Astrocyte (in vitro differentiated cells and primary cell): ENCODE measurements around the gene WNT7B. TPM values are rescaled to one million over a fixed set of nuclear protein-coding genes. Genes with fewer than 3 reads are reported as not detected.
A peak's percentile ranks its signal among the peaks of the same experiment; 100 is the strongest.

Experiments used
- DNase-seq: peaks from one replicate; pipeline ENCODE4 v3.0.0-alpha.2; 2010; ENCODE audit warnings: low read depth
- FAIRE-seq: peaks from 2 replicates; lab custom pipeline; 2011; peaks lifted over from hg19 to GRCh38; lab: Jason Lieb, UNC
- H2AFZ ChIP-seq: 2 replicates; pipeline ENCODE4 v1.6.0; 2012; ENCODE audit warnings: low read depth, low read length, inconsistent platforms
- H3K27ac ChIP-seq: 2 replicates; pipeline ENCODE4 v1.5.1; 2011; ENCODE audit warnings: low read depth, low read length, inconsistent platforms
- H3K27me3 ChIP-seq: 2 replicates; pipeline ENCODE4 v1.6.0; 2011; ENCODE audit warnings: low read length, inconsistent platforms; ENCODE audit not compliant: insufficient read depth
- H3K36me3 ChIP-seq: 2 replicates; pipeline ENCODE4 v1.5.1; 2011; ENCODE audit warnings: low read length, inconsistent platforms; ENCODE audit not compliant: insufficient read depth
- H3K4me1 ChIP-seq: 2 replicates; pipeline ENCODE4 v1.5.1; 2011; ENCODE audit warnings: low read length, inconsistent platforms; ENCODE audit not compliant: insufficient read depth
- H3K4me2 ChIP-seq: 2 replicates; pipeline ENCODE4 v1.6.0; 2012; ENCODE audit warnings: low read length, inconsistent platforms
- H3K4me3 ChIP-seq: 2 replicates; pipeline ENCODE4 v1.5.1; 2011; ENCODE audit warnings: low read depth, mild to moderate bottlenecking, low read length, inconsistent platforms; ENCODE audit not compliant: insufficient read depth
- H3K79me2 ChIP-seq: 2 replicates; pipeline ENCODE4 v1.6.0; 2012; ENCODE audit warnings: mild to moderate bottlenecking, low read length, inconsistent platforms; ENCODE audit not compliant: insufficient read depth
- H3K9ac ChIP-seq: 2 replicates; pipeline ENCODE4 v1.6.0; 2012; ENCODE audit warnings: mild to moderate bottlenecking, low read length, inconsistent platforms
- H3K9me3 ChIP-seq: 2 replicates; pipeline ENCODE4 v1.5.1; 2012; ENCODE audit warnings: low read depth, mild to moderate bottlenecking, low read length, inconsistent platforms; ENCODE audit not compliant: insufficient read depth
- H4K20me1 ChIP-seq: 2 replicates; pipeline ENCODE4 v1.6.0; 2012; ENCODE audit warnings: low read length, inconsistent platforms; ENCODE audit not compliant: insufficient read depth
- H3K27ac Mint-ChIP-seq: one replicate; pipeline ENCODE4 v1.8.0; 2021; ENCODE audit warnings: mild to moderate bottlenecking, mixed read lengths; ENCODE audit not compliant: unreplicated experiment
- H3K27me3 Mint-ChIP-seq: one replicate; pipeline ENCODE4 v1.8.0; 2021; ENCODE audit warnings: low read depth, mixed read lengths; ENCODE audit not compliant: unreplicated experiment
- H3K36me3 Mint-ChIP-seq: one replicate; pipeline ENCODE4 v1.8.0; 2021; ENCODE audit warnings: low read depth, mixed read lengths; ENCODE audit not compliant: unreplicated experiment
- H3K4me1 Mint-ChIP-seq: one replicate; pipeline ENCODE4 v1.8.0; 2021; ENCODE audit warnings: low read depth, mixed read lengths; ENCODE audit not compliant: unreplicated experiment
- H3K4me3 Mint-ChIP-seq: one replicate; pipeline ENCODE4 v1.8.0; 2021; ENCODE audit warnings: mild to moderate bottlenecking, moderate library complexity, mixed read lengths; ENCODE audit not compliant: unreplicated experiment
- H3K9me3 Mint-ChIP-seq: one replicate; pipeline ENCODE4 v1.8.0; 2021; ENCODE audit warnings: mild to moderate bottlenecking, mixed read lengths; ENCODE audit not compliant: unreplicated experiment
- EZH2 ChIP-seq: IDR thresholded peaks from 2 replicates; pipeline ENCODE4 v1.6.1; 2012; ENCODE audit warnings: mild to moderate bottlenecking, low read length, inconsistent platforms; ENCODE audit not compliant: insufficient read depth
- total RNA-seq: library from RNA; stranded (reverse); gene quantifications from 2 replicates; pipeline ENCODE4 v1.2.1, GENCODE V29; 2021
- TF ChIP-seq, protein P1 (sequence below): IDR thresholded peaks from 2 replicates; pipeline ENCODE4 v1.5.1; 2011; ENCODE audit warnings: low read depth, mild to moderate bottlenecking, inconsistent platforms, low read length, moderate library complexity; ENCODE audit not compliant: insufficient read depth

The WNT7B gene
- total RNA-seq, 1 donor from 2014 or later = 1.7 TPM

DNA sequence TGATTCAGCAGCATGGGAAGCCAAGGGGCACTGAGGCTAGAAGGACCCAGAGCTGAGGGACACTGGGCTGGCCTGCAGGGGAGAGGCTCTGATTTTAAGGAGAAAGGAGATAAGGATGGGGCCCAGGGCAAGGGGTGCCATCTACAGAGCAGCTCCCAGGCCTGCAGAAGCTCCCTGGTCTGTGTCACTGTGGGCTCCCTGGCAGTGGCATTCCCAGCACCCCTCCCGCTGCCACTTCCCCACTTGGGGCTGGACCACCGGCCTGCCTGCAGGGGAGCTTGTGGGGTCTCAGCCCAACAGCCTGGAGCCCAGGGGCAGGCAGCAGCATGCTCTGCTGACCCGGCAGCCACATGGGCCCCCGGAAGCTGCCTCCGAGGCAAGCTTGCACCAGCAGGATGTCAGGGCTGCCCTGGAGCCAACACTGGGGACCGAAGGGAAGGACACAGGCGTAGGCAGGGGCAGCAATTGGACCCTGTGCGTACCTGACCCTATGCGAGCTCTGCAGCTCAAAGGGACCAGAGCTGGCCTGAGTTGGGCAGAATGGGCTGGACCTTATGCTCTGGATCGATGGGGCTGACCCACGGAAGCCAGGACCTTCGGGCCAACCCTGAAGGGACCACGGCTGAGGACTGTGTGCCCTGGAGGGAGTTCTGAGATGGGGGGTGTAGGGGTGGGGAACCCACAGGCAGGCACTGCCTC lies 35.4 kb upstream of the WNT7B start:
- Histone ChIP-seq H3K27me3 (no peaks in the 10 kb centered on the region), H3K9ac (peak overlapping the region; percentile 90), H3K9me3 (peaks cover 6% of the 10 kb centered on the region), H3K4me3 (no peak overlapping the region), H3K79me2 (peaks cover 14% of the 10 kb centered on the region), H3K4me2 (peak overlapping the region; percentile 72), H2AFZ (peak overlapping the region; percentile 49), H3K36me3 (no peaks in the 10 kb centered on the region), H4K20me1 (no peaks in the 10 kb centered on the region), H3K27ac (peak overlapping the region; percentile 98), H3K4me1 (peaks cover 59% of the 10 kb centered on the region)
- no peak overlapping the region for H3K27ac Mint-ChIP-seq
- H3K9me3 Mint-ChIP-seq = peaks cover 7% of the 10 kb centered on the region
- DNase-seq = no peak
- H3K4me3 Mint-ChIP-seq = no peak overlapping the region
- FAIRE-seq = no peak
- H3K27me3 Mint-ChIP-seq = no peaks in the 10 kb centered on the region
- TF ChIP-seq, protein P1, sequence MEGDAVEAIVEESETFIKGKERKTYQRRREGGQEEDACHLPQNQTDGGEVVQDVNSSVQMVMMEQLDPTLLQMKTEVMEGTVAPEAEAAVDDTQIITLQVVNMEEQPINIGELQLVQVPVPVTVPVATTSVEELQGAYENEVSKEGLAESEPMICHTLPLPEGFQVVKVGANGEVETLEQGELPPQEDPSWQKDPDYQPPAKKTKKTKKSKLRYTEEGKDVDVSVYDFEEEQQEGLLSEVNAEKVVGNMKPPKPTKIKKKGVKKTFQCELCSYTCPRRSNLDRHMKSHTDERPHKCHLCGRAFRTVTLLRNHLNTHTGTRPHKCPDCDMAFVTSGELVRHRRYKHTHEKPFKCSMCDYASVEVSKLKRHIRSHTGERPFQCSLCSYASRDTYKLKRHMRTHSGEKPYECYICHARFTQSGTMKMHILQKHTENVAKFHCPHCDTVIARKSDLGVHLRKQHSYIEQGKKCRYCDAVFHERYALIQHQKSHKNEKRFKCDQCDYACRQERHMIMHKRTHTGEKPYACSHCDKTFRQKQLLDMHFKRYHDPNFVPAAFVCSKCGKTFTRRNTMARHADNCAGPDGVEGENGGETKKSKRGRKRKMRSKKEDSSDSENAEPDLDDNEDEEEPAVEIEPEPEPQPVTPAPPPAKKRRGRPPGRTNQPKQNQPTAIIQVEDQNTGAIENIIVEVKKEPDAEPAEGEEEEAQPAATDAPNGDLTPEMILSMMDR = no peak
- no peak for TF ChIP-seq EZH2
- H3K4me1 Mint-ChIP-seq = peaks cover 3% of the 10 kb centered on the region
- H3K36me3 Mint-ChIP-seq = no peaks in the 10 kb centered on the region

DNA sequence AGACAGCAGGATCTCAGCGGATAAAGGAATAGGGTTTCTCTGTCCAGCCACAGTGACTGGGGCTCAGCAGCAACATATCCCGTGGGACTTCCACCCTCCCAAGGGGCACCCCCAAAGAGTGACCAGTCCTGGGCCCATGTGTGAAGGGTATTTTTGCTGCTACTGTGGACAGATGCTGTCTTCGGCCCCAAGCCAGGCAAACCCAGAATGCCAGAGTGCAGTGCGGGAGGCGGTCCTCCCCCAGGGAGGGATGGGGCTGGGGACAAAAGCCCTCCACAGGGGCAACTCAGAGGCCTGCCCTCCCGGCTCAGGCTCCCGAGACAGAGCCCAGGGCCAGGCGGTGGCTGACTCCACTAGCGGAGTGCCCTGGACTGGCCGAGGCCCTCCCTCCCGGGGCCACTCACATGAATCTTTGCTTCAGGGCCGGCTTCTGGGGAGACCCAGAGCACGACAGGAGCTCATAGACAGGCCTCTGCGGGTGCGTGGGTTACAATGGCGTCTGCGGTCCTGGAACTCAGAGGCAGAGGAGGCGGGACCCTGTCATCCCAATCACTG lies 34.7 kb upstream of the WNT7B start:
- Mint-ChIP-seq H3K4me3 (no peak overlapping the region), H3K4me1 (peaks cover 3% of the 10 kb centered on the region), H3K27ac (no peak overlapping the region)

More for the DNA sequence above, 34.7 kb upstream of the WNT7B start:
- TF ChIP-seq EZH2 = no peak
- TF ChIP-seq, protein P1 = no peak
- H3K27me3 ChIP-seq = no peaks in the 10 kb centered on the region
- H3K4me2 ChIP-seq = peak overlapping the region; percentile 44
- peak overlapping the region; percentile 90 for H3K9ac ChIP-seq
- H3K4me3 ChIP-seq = no peak overlapping the region
- no peaks in the 10 kb centered on the region for H4K20me1 ChIP-seq
- no peaks in the 10 kb centered on the region for H3K36me3 ChIP-seq
- H2AFZ ChIP-seq = peak overlapping the region; percentile 49
- peak; percentile 65 for DNase-seq
- H3K27ac ChIP-seq = peak overlapping the region; percentile 98
- peaks cover 17% of the 10 kb centered on the region for H3K79me2 ChIP-seq
- Mint-ChIP-seq H3K9me3 (peaks cover 7% of the 10 kb centered on the region), H3K36me3 (no peaks in the 10 kb centered on the region), H3K27me3 (no peaks in the 10 kb centered on the region)
- peaks cover 65% of the 10 kb centered on the region for H3K4me1 ChIP-seq
- no peak for FAIRE-seq
- peaks cover 6% of the 10 kb centered on the region for H3K9me3 ChIP-seq
